Activated T-cell treated with anti-CD3 and anti-CD28 coated beads, Interleukin-2, amount 50 U/mL, for 4 hours (primary cell): ENCODE results near the gene MRPL3. TPM values are rescaled to one million over a fixed set of nuclear protein-coding genes. Genes with fewer than 3 reads are reported as not detected.

Experiments
- ATAC-seq, 2 donors: fragments of 200-7000 bp; cut with Tn5 transposase; one replicate each; pipeline ENCODE4 v1.10.0; 2021
- DNase-seq: peaks from one replicate; pipeline ENCODE4 v3.0.0-alpha.2; 2020
- H3K27me3 Mint-ChIP-seq: one replicate; pipeline ENCODE4 v1.8.0; 2021; ENCODE audit warnings: low read depth, mixed read lengths
- H3K36me3 Mint-ChIP-seq: one replicate; pipeline ENCODE4 v1.8.0; 2022; ENCODE audit warnings: mixed read lengths; ENCODE audit not compliant: insufficient read depth
- H3K4me1 Mint-ChIP-seq: one replicate; pipeline ENCODE4 v1.8.0; 2021; ENCODE audit warnings: low read depth, mixed read lengths
- H3K4me3 Mint-ChIP-seq: one replicate; pipeline ENCODE4 v1.8.0; 2021; ENCODE audit warnings: mild to moderate bottlenecking, moderate library complexity, mixed read lengths
- H3K9me3 Mint-ChIP-seq: one replicate; pipeline ENCODE4 v1.8.0; 2021; ENCODE audit warnings: mixed read lengths
- total RNA-seq, 3 donors: library from RNA; stranded (reverse); gene quantifications; one replicate each; pipeline ENCODE4 v1.2.1, GENCODE V29; 2021

The MRPL3 gene
- total RNA-seq, 3 donors from 2014 or later, result 233 to 265 (median 251) TPM

DNA sequence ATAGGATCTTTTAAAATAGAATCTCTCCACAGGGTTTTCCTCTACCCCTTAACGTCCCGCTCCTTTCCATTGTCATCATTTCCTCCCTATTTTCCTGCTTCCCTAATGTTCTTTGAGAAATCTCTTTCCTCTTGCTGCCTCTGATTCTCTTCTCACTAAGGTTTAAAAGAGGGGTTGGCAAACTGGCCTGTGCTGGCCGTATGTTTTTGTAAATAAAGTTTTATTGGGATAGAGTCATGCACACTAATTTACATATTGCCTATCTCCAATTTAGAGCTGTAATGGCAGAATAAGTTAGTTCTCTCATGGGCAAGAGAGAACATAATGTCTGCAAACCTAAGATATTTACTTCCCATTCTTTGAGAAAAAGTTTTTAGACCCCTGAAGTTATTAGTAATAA lies 25.0 kb downstream of the MRPL3 start:
- Mint-ChIP-seq H3K4me1 (peaks cover 36% of the 10 kb centered on the region), H3K4me3 (no peak overlapping the region), H3K9me3 (no peaks in the 10 kb centered on the region), H3K27me3 (no peaks in the 10 kb centered on the region), H3K36me3 (peaks cover 26% of the 10 kb centered on the region)
- no peak for ATAC-seq
- no peak for DNase-seq

DNA sequence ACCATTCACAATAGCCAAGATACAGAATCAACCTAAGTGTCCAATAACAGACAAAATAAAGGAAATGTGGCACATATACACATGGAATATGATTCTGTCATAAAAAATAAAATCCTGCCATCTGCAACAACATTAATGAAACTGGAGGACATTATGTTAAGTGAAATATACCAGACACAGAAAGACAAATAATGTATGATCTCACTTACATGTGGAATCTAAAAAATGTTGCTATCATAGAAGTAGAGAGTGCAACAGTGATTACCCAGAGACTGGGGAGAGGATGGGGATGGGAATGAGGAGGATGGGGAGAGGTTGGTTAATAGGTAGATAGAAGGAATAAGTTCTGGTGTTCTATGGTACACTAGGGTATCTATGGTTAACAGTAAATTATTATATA lies 28.7 kb downstream of the MRPL3 start:
- Mint-ChIP-seq H3K27me3 (no peaks in the 10 kb centered on the region), H3K4me3 (no peak overlapping the region), H3K9me3 (no peaks in the 10 kb centered on the region), H3K4me1 (peaks cover 48% of the 10 kb centered on the region), H3K36me3 (peaks cover 43% of the 10 kb centered on the region)
- DNase-seq (no peak), ATAC-seq (no peak)

DNA sequence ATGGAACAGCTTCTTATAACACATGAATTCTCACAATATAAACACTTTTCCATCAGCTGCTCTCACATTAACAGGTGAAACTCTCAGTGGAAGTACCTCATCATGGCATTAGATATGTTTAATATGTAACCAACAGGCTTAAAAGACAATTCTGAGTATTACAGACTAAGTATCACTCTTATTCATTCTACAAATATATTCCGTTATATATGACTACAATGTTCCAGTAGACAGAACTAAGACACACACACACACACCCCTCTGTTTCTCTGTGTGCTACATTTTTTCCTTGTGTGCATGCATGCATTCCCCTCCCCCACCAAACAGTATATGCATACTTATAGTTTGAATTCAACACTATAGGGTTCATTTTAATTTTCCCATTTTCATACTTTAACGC lies 32.4 kb downstream of the MRPL3 start:
- H3K36me3 Mint-ChIP-seq, result peaks cover 45% of the 10 kb centered on the region
- no peaks in the 10 kb centered on the region for H3K9me3 Mint-ChIP-seq
- no peak overlapping the region for H3K4me3 Mint-ChIP-seq
- H3K27me3 Mint-ChIP-seq, result no peaks in the 10 kb centered on the region
- peak; percentile 63 to 83 for ATAC-seq
- DNase-seq, result no peak
- peaks cover 28% of the 10 kb centered on the region for H3K4me1 Mint-ChIP-seq

DNA sequence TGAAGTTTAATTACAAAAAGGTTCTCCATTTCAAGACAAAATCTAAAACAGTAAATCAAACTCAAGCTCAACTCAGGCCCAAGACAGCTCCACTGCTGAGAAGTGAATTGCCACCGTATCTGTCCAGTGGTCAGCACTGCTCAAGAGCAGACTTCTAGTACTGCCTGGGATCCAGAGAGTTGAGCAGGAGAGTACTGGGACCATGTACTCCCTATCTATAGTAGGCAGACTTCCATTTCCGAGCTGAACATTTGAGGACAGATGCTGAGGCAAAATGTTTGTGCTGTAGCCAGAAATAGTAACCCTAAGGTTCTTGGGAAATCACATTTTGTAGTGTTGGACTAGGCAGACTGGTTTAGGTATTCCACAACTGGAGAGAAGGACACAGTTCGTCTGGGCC lies 44.1 kb downstream of the MRPL3 start:
- DNase-seq, result no peak
- H3K36me3 Mint-ChIP-seq, result peaks cover 36% of the 10 kb centered on the region

DNA sequence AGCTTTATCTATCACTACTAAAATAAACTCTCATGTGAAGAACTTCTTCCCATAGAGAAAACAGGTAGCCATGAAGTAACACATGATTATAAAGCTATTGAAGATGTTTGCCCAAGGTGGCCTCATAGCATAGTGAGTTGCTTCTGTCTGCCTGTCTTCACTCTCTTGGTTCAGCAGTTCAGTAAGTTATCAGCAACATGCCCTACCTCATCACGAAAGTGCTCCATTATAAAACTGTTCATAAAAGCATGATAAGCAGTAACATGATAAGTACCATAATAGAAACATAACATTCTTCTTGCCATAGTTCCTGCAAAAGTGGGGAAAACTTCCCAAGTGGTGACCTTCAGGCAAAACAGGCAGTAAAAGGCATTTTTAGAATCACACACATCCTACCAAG lies 45.6 kb downstream of the MRPL3 start:
- Mint-ChIP-seq H3K4me1 (no peaks in the 10 kb centered on the region), H3K36me3 (peaks cover 26% of the 10 kb centered on the region), H3K9me3 (no peaks in the 10 kb centered on the region), H3K27me3 (no peaks in the 10 kb centered on the region), H3K4me3 (no peak overlapping the region)
- ATAC-seq (no peak), DNase-seq (no peak)

More for the DNA sequence above, 44.1 kb downstream of the MRPL3 start:
- no peak overlapping the region for H3K4me3 Mint-ChIP-seq
- no peaks in the 10 kb centered on the region for H3K9me3 Mint-ChIP-seq
- no peaks in the 10 kb centered on the region for H3K27me3 Mint-ChIP-seq
- no peak for ATAC-seq
- H3K4me1 Mint-ChIP-seq, result no peaks in the 10 kb centered on the region

DNA sequence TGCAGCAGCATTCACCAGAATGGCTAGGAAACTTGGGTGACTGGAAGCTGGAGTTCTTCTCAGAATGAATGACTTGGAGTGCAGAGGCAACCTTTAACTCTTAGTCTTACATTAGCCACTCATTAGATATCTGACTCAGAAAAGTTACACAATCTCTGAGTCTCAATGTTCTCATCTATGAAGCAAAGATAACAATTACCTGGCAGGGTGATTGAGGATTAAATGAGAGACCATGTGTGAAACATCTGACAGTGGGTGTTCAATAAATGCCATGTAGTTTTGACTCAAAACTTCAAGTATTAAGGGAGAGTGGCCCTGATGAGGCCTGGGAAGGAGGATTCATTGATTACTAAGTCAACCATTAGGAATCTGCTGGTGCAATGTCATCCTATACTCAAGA lies 48.3 kb downstream of the MRPL3 start:
- no peaks in the 10 kb centered on the region for H3K4me1 Mint-ChIP-seq
- peaks cover under 1% of the 10 kb centered on the region for H3K9me3 Mint-ChIP-seq
- no peak for ATAC-seq

DNA sequence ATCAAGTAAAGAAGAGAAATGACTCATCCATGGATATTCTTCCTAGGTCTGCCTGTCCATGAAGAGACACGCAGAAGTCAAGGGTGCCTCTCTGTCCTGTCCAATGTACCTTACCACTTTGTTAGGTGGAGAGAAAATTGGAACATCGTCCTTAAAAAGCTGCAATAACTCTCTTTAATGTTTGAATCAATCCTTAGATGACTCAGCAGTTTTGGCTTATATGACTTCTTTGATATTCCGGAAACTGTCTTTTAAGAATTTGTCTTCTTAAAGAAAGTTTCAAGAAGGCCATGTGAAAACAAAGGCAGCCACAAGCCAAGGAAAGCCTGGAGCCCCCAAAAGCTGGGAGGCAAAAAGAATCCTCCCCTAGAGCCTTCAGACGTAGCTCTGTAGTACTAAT lies 49.2 kb downstream of the MRPL3 start:
- Mint-ChIP-seq H3K27me3 (no peaks in the 10 kb centered on the region), H3K9me3 (peaks cover 5% of the 10 kb centered on the region), H3K4me1 (no peaks in the 10 kb centered on the region), H3K4me3 (no peak overlapping the region), H3K36me3 (peaks cover 14% of the 10 kb centered on the region)
- DNase-seq, result no peak
- no peak for ATAC-seq

More for the DNA sequence above, 48.3 kb downstream of the MRPL3 start:
- H3K27me3 Mint-ChIP-seq, result no peaks in the 10 kb centered on the region
- peaks cover 16% of the 10 kb centered on the region for H3K36me3 Mint-ChIP-seq
- no peak for DNase-seq
- H3K4me3 Mint-ChIP-seq, result no peak overlapping the region

DNA sequence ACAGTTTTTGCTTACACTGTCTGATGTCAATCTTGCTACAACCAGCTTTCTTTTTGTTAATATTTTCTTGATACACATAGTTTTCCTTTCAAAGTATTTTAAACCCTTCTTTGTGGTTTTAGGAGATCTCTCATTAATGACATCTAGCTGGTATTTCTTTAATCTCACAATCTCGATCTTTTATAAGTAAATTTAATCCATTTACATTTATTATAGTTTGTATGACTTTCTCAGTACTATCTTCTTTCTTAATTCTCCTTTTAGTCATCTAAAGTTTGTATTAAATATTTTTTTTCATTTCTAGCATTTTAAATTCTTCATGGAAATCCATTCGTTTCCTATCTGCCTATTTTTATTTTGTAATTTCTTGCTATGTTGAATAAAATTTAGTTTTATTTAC lies 55.4 kb downstream of the MRPL3 start:
- DNase-seq (no peak), ATAC-seq (no peak)
- peaks cover 14% of the 10 kb centered on the region for H3K9me3 Mint-ChIP-seq
- H3K4me3 Mint-ChIP-seq, result no peak overlapping the region
- no peaks in the 10 kb centered on the region for H3K4me1 Mint-ChIP-seq
- H3K27me3 Mint-ChIP-seq, result no peaks in the 10 kb centered on the region
- peaks cover 5% of the 10 kb centered on the region for H3K36me3 Mint-ChIP-seq

DNA sequence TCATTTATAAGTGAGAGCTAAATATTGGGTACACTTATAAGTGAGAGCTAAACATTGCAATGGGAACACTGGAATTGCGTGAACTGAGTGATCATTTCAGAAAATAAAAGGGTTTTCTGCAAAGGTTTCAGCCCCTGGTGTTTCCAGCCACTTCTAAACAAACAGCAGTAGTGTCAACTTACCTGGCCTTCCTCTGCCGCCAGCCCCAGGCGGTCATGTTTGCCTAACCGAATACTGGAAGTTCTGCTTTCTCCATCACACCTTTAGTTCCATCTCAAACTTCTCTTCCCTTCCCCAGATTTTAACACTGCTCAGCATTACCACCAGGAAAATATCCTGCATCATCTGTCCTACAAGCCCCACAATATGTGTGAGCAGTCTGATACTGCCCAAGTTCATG lies 58.6 kb downstream of the MRPL3 start:
- Mint-ChIP-seq H3K4me1 (no peaks in the 10 kb centered on the region), H3K9me3 (peaks cover 10% of the 10 kb centered on the region), H3K27me3 (no peaks in the 10 kb centered on the region), H3K4me3 (no peak overlapping the region), H3K36me3 (peaks cover 4% of the 10 kb centered on the region)
- DNase-seq, result no peak
- no peak for ATAC-seq

DNA sequence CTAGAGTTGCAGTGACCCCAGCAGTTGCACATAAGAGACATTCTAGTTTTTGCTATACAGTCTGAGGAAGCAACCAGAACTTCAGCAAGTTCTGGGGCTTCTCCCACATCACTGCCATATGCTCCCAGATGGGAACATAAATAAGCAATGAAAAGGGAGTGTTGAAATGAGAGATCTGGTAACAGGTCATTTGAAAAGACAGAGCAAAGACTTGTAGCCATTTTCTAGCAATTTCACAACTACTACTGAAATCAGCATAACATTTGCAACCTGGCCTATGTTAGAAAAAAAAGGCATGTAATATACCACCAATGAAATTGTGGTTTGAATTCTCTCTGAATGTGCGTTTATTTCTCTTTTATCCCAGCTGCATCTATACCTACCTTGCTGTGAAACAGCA lies 63.7 kb downstream of the MRPL3 start:
- H3K4me3 Mint-ChIP-seq, result no peak overlapping the region
- H3K36me3 Mint-ChIP-seq, result no peaks in the 10 kb centered on the region
- no peaks in the 10 kb centered on the region for H3K27me3 Mint-ChIP-seq

DNA sequence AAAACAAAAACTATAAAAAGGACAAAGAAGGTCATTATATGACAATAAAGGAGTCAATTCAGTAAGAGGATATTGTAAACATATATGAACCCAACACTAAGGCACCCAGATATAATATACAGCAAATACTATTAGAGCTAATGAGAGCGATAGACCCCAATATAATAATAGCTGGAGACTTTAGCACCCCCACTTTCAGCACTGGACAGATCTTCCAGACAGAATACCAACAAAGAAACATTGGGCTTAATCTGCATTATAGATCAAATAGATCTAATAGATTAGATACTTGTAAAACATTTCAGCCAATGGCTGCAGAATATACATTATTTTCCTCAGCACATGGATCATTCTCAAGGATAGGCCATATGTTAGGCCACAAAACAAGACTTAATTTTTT lies 67.8 kb downstream of the MRPL3 start:
- Mint-ChIP-seq H3K4me1 (no peaks in the 10 kb centered on the region), H3K4me3 (no peak overlapping the region), H3K9me3 (peaks cover 4% of the 10 kb centered on the region), H3K27me3 (no peaks in the 10 kb centered on the region), H3K36me3 (no peaks in the 10 kb centered on the region)
- ATAC-seq (no peak), DNase-seq (no peak)

More for the DNA sequence above, 63.7 kb downstream of the MRPL3 start:
- Mint-ChIP-seq H3K4me1 (no peaks in the 10 kb centered on the region), H3K9me3 (peaks cover 4% of the 10 kb centered on the region)
- ATAC-seq (no peak), DNase-seq (no peak)

DNA sequence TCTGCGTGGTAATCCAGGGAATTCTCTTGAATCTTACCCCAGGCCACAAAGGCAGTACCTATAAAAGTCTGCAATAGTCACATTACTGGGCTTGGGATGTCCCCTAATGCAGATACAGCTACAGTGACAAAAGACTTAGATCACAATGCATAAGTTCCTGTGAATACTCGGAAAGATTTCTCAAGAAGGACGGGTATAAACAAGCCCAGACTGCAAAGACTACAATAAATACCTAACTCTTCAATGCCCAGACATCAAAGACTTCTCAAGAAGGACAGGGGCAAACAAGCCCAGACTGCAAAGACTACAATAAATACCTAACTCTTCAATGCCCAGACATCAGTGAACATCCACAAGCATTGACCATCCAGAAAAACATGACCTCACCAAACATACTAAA lies 70.3 kb downstream of the MRPL3 start:
- no peak for DNase-seq
- Mint-ChIP-seq H3K36me3 (no peaks in the 10 kb centered on the region), H3K4me3 (no peak overlapping the region), H3K27me3 (no peaks in the 10 kb centered on the region), H3K4me1 (no peaks in the 10 kb centered on the region), H3K9me3 (peaks cover 4% of the 10 kb centered on the region)
- no peak for ATAC-seq

DNA sequence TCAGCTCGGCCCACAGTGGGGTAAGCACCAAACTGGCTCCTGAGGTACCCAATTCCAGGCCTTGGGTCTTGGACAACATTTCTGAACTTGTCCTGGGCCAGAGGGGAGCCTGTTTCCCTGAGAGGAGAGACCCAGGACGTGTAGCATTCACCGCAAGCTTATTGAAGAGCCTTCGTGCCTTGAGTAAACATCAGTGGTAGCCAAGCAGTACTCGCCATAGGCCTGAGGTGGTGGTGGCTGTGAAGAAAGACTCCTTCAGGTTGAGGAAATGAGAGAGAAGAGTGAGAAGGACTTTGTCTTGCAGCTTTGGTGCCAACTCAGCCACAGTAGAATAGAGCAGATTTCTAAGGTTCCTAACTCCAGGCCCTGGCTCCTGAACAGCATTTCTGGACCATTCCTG lies 71.0 kb downstream of the MRPL3 start:
- H3K36me3 Mint-ChIP-seq, result no peaks in the 10 kb centered on the region
- ATAC-seq (no peak), DNase-seq (no peak)
- H3K9me3 Mint-ChIP-seq, result no peaks in the 10 kb centered on the region
- H3K4me3 Mint-ChIP-seq, result no peak overlapping the region
- no peaks in the 10 kb centered on the region for H3K27me3 Mint-ChIP-seq
- no peaks in the 10 kb centered on the region for H3K4me1 Mint-ChIP-seq

DNA sequence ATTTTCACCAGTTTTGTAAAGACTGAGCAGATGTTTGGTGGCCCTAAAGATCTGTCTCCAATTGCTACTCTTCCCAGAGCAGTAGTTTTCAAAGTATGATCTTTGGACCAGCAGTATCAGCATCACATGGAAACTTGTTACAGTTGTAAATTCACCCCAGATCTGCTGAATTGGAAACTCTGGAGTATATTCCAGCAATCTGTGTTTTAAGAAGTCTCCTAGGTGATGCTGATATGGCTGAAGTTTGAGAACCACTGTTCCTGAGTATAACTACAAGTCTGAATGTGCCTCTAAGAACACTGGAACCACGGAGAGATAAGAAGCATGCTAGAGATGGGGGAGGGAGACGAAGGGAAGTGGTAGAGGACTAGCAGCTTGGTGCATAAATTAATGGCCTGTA lies 75.5 kb downstream of the MRPL3 start:
- Mint-ChIP-seq H3K27me3 (no peaks in the 10 kb centered on the region), H3K36me3 (no peaks in the 10 kb centered on the region), H3K4me1 (no peaks in the 10 kb centered on the region), H3K9me3 (no peaks in the 10 kb centered on the region), H3K4me3 (no peak overlapping the region)
- DNase-seq (no peak), ATAC-seq (no peak)

DNA sequence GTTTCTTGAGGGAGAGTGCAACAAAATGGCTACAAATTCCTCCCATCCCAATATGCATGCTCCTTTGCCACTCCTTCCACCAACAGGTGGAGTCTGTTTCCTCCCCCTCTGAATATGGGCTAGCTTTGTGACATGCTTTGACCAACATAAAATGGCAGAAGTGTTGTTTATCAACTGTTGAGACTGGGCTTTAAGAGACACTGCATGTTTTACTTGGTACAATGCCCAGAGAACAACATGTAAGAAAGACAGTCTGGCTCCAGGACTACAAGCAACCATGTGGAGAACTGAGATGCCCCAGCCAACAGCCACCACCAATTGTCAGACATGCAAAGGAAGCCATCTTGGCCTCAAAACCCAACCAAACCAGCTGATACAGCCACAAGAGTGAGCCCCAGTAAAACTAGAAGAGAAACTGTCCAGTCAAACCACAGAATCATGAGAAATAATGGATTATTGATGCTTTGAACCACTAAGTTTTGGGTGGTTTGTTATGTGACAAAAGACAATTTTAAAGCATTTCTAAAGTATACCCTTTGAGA lies 80.7 kb downstream of the MRPL3 start:
- H3K9me3 Mint-ChIP-seq, result no peaks in the 10 kb centered on the region

DNA sequence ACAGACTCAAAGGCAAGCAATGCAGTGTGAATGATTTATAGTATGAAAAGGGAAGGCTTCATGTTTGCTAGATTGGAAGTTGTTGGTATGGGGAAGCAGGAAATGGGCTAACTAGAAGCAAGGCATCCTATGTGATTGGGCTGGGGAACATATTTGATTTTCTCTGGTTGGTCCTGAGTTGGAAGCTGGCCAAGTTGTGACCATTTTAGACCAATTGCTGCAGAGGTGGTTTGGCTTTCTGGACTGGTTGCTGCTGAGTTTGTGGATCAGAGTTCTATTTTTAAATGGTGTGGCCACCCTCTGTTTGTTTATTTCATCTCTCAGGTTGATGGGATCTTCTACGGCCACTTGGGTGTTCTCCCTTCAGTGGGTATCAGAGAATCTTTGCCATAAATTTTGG lies 81.5 kb downstream of the MRPL3 start:
- no peaks in the 10 kb centered on the region for H3K9me3 Mint-ChIP-seq
- no peaks in the 10 kb centered on the region for H3K4me1 Mint-ChIP-seq
- peaks cover 2% of the 10 kb centered on the region for H3K36me3 Mint-ChIP-seq
- H3K27me3 Mint-ChIP-seq, result no peaks in the 10 kb centered on the region
- ATAC-seq (no peak), DNase-seq (no peak)
- H3K4me3 Mint-ChIP-seq, result no peak overlapping the region

More for the DNA sequence above, 80.7 kb downstream of the MRPL3 start:
- Mint-ChIP-seq H3K36me3 (peaks cover 2% of the 10 kb centered on the region), H3K4me3 (no peak overlapping the region), H3K4me1 (no peaks in the 10 kb centered on the region), H3K27me3 (no peaks in the 10 kb centered on the region)
- DNase-seq (no peak), ATAC-seq (no peak)
